ENCODE measurements around the gene ANKFY1. TPM values are rescaled to one million over a fixed set of nuclear protein-coding genes. Genes with fewer than 3 reads are reported as not detected.
A peak's percentile ranks its signal among the peaks of the same experiment; 100 is the strongest.

ANKFY1 gene
- total RNA-seq, 6 experiments from 2014 or later, result 21.3 to 34.9 (median 29.5) TPM

GRCh38 chr17:4166419-4166818, 97.4 kb downstream of the ANKFY1 start:
- Histone ChIP-seq H3K27ac (no peak overlapping the region), H3K36me3 (peaks cover 0 to 55% (median 29%) of the 10 kb centered on the region in 4 donors), H3K4me3 (no peak overlapping the region), H3K27me3 (no peaks in the 10 kb centered on the region), H3K9me3 (no peaks in the 10 kb centered on the region), H3K4me1 (no peaks in the 10 kb centered on the region)
- ATAC-seq (no peak), DNase-seq (no peak)
- intact Hi-C loops (cut with DNase I), result no loop called here
- 87% methylated on average over 5 of the region's 8 CpGs for WGBS (ENCODE audit: insufficient coverage, low coverage, low lambda C conversion rate, missing lambda C conversion rate)
- TF ChIP-seq POLR2A (IDR thresholded peaks at IDR 0.05) (no peak), CTCF (IDR thresholded peaks at IDR 0.05) (no peak)

- peaks cover 0 to 45% (median 22%) of the 10 kb centered on the region in 4 donors for H3K36me3 ChIP-seq
- ATAC-seq (no peak), DNase-seq (no peak)
- intact Hi-C loops (cut with DNase I), result no loop called here
- no peak overlapping the region for H3K27ac ChIP-seq
- H3K4me1 ChIP-seq, result no peaks in the 10 kb centered on the region
- WGBS (ENCODE audit: insufficient coverage, low coverage, low lambda C conversion rate, missing lambda C conversion rate), result 92% methylated on average over 9 of the region's 10 CpGs
- no peak overlapping the region for H3K4me3 ChIP-seq
- no peaks in the 10 kb centered on the region for H3K27me3 ChIP-seq
- no peaks in the 10 kb centered on the region for H3K9me3 ChIP-seq
- no peak for TF ChIP-seq POLR2A (IDR thresholded peaks at IDR 0.05)
- TF ChIP-seq CTCF (IDR thresholded peaks at IDR 0.05), result no peak
Measured at GRCh38 chr17:4165301-4166010, 98.3 kb downstream of the ANKFY1 start.

- TF ChIP-seq POLR2A (IDR thresholded peaks at IDR 0.05), result no peak
- no peak for TF ChIP-seq CTCF (IDR thresholded peaks at IDR 0.05)
- Histone ChIP-seq H3K27ac (no peak overlapping the region), H3K36me3 (peaks cover 0 to 30% (median 14%) of the 10 kb centered on the region in 4 donors), H3K9me3 (no peaks in the 10 kb centered on the region), H3K4me1 (no peaks in the 10 kb centered on the region), H3K4me3 (no peak overlapping the region), H3K27me3 (no peaks in the 10 kb centered on the region)
- DNase-seq (no peak), ATAC-seq (no peak)
- WGBS (ENCODE audit: insufficient coverage, low coverage, low lambda C conversion rate, missing lambda C conversion rate), result 67% methylated on average over 5 of the region's 6 CpGs
- intact Hi-C loops (cut with DNase I), result no loop called here
Measured at GRCh38 chr17:4163951-4164350, 99.8 kb downstream of the ANKFY1 start.

GRCh38 chr17:4162775-4163466, 100.9 kb downstream of the ANKFY1 start:
- no peak overlapping the region for H3K4me3 ChIP-seq
- WGBS (ENCODE audit: insufficient coverage, low coverage, low lambda C conversion rate, missing lambda C conversion rate), result 59% methylated on average over 11 of the region's 14 CpGs
- H3K4me1 ChIP-seq, result no peaks in the 10 kb centered on the region
- TF ChIP-seq CTCF (IDR thresholded peaks at IDR 0.05) (no peak), POLR2A (IDR thresholded peaks at IDR 0.05) (no peak)
- no peaks in the 10 kb centered on the region for H3K9me3 ChIP-seq
- intact Hi-C loops (cut with DNase I), result no loop called here
- DNase-seq, result no peak
- no peaks in the 10 kb centered on the region for H3K27me3 ChIP-seq
- H3K36me3 ChIP-seq, result peaks cover 0 to 22% (median 8%) of the 10 kb centered on the region in 4 donors
- H3K27ac ChIP-seq, result no peak overlapping the region
- ATAC-seq, result peak; percentile 24 to 57 (median 38)
